Mucosa of descending colon (tissue), 3 donors: ENCODE data around the gene P2RY4. TPM values are rescaled to one million over a fixed set of nuclear protein-coding genes. Genes with fewer than 3 reads are reported as not detected.
"Not testable (repeated sequence)": the region's sequence is repeated elsewhere in the genome, so short reads cannot be mapped to it uniquely, and the experiment has no call there.

Experiments used
- ATAC-seq: fragments of 200-7000 bp; cut with Tn5 transposase; one replicate; pipeline ENCODE4 v1.9.1; 2020; ENCODE audit warnings: mild to moderate bottlenecking, moderate library complexity
- DNase-seq, 3 donors: peaks; one replicate each; pipeline ENCODE4 v3.0.0-alpha.2; 2020
- H3K36me3 ChIP-seq: fragments of 200-600 bp; one replicate; pipeline ENCODE4 v1.8.0; 2021; ENCODE audit warnings: low read depth, mild to moderate bottlenecking
- H3K4me1 ChIP-seq: fragments of 200-600 bp; one replicate; pipeline ENCODE4 v1.8.0; 2021; ENCODE audit warnings: low read depth, mild to moderate bottlenecking
- H3K4me3 ChIP-seq: fragments of 200-600 bp; one replicate; pipeline ENCODE4 v1.8.0; 2021; ENCODE audit warnings: mild to moderate bottlenecking
- H3K9me3 ChIP-seq: fragments of 200-600 bp; one replicate; pipeline ENCODE4 v1.8.0; 2021; ENCODE audit warnings: mild to moderate bottlenecking
- CTCF ChIP-seq: fragments of 200-600 bp; IDR thresholded peaks from one replicate; pipeline ENCODE4 v1.8.0; 2022; ENCODE audit warnings: antibody characterized with exemption, mild to moderate bottlenecking
- intact Hi-C, 2 donors: fragments of 100-400 bp; cut with DNase I in 1 of 2; cut with micrococcal nuclease in 1 of 2; formaldehyde crosslinking; loops; one replicate each; pipeline versions ENCODE4 v1.11.0 to v1.11.1; 2022; cut with DNase I, micrococcal nuclease
- total RNA-seq, 3 donors: library from RNA; stranded (reverse); fragmentation: NEBNext Ultra II Directional in 2 of 3; extraction: Animal tissue kit (Norgen Biotek cat#: 25700) in 2 of 3; gene quantifications; one replicate each; pipeline versions ENCODE4 v1.2.1 to v1.2.4, GENCODE V29; 2021 to 2023
- donor health status: DM: no; HTN: no; CAD: no; lungs with moderate emphysema.
- donor health status: DM: no; HTN: no; CAD: no.
- donor health status: DM: no; HTN: yes; CAD: no.

Gene P2RY4
- total RNA-seq, 3 donors from 2014 or later: 0.79 to 5.7 (median 1.3) TPM

GRCh38 chrX:70289168-70289792 lies 29.3 kb upstream of the P2RY4 start:
- H3K36me3 ChIP-seq: no peaks in the 10 kb centered on the region
- no peak for TF ChIP-seq CTCF
- H3K4me1 ChIP-seq: peaks cover 6% of the 10 kb centered on the region
- peak; percentile 20 for ATAC-seq
- intact Hi-C loops: no loop called here
- peak overlapping the region; percentile 22 for H3K4me3 ChIP-seq
- H3K9me3 ChIP-seq: no peaks in the 10 kb centered on the region
- no peak for DNase-seq

DNA sequence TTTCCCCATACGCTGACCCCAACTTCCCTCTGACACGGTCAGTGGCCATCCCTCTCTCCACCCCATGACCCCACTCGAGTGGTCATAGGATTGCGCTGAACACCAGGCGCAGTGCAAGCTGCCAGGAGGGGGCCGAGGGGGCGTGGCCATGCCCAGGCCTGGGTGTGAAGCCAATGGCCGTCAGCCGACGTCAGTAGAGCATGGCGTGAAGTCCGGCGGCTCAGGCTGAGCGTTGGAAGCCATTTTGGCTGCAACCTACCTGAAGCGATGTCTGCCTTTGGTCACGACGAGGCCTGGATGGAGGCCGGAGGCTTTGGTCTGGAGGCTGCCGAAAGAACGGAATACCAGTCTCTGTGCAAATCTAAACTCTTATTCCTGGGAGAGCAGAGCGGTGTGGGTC lies 21.9 kb upstream of the P2RY4 start, which contains the start of gene RAB41:
Gene RAB41 (plus strand): TSS at position 222 of the 400 bp plus-strand sequence. CDS start 46 bp downstream, at position 268.
- no peak for TF ChIP-seq CTCF
- DNase-seq (no peak), ATAC-seq (no peak)
- intact Hi-C loops: no loop called here
- no peak within 1 kb of the TSS for H3K4me3 ChIP-seq
- no peaks in the 10 kb centered on the region for H3K4me1 ChIP-seq
- H3K9me3 ChIP-seq: no peaks in the 10 kb centered on the region
- H3K36me3 ChIP-seq: no peaks in the 10 kb centered on the region

- no peak for TF ChIP-seq CTCF
- Histone ChIP-seq H3K4me1 (no peaks in the 10 kb centered on the region), H3K36me3 (no peaks in the 10 kb centered on the region), H3K9me3 (no peaks in the 10 kb centered on the region), H3K4me3 (no peak overlapping the region)
- DNase-seq (no peak), ATAC-seq (no peak)
- intact Hi-C loops: no loop called here
Measured at GRCh38 chrX:70280573-70280972, 20.6 kb upstream of the P2RY4 start.

DNA sequence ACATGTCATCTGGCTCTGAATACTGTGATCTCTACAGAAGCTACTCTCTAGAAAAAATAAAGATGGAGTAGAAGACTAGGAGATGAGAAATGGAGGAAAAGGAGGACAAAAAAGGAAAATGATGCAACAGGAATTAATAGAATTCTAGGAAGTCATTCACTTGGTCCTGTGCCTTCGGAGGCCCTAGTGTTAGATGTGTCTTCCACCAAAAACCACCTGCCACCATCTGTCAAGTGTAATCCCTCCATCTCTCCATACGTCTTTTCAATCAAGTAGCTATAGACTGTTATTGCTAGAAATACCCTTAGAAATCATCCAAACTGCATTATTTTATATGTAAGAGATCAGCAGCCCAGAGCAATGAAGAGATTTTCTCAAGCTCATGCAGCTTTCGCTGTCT lies 19.1 kb upstream of the P2RY4 start:
- no peaks in the 10 kb centered on the region for H3K4me1 ChIP-seq
- ATAC-seq (no peak), DNase-seq (no peak)
- no peak for TF ChIP-seq CTCF
- H3K4me3 ChIP-seq: no peak overlapping the region
- H3K9me3 ChIP-seq: no peaks in the 10 kb centered on the region
- intact Hi-C loops: no loop called here
- H3K36me3 ChIP-seq: no peaks in the 10 kb centered on the region

- H3K4me1 ChIP-seq, DNase-seq, H3K36me3 ChIP-seq, H3K9me3 ChIP-seq, ATAC-seq, H3K4me3 ChIP-seq, intact Hi-C loops: not testable (repeated sequence)
Measured at GRCh38 chrX:70274029-70274428, 14.0 kb upstream of the P2RY4 start.

DNA sequence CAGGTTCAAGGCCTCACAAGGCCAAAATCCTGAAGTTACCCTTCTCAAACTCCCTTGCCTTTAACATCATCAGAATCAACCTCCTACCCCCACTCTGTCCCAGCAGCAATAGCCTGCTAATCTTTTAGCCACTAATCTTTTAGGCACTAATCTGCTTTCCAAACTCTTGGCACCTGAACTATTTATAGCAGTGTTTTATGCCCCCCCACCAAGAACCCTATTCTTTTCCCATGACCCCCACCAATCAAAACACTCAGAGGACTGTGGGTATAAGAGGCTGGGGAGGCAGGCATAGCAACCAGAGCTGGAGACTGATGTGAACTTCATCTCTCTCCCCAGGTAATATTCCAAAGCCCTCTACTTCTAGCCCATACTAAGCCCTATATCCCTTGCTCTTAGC lies 8.0 kb upstream of the P2RY4 start, which contains the start of gene ARR3:
Gene ARR3 (plus strand): TSS at position 301 of the 400 bp plus-strand sequence. CDS start 1,052 bp downstream, outside the sequence.
- intact Hi-C loops: loop anchor here in 1 of 2 donors (10.0 kb wide), 1 partner anchor 73 kb away; no protein-coding TSS in a partner anchor

More for the DNA sequence above, 8.0 kb upstream of the P2RY4 start, which contains the start of gene ARR3:
- Histone ChIP-seq H3K36me3 (no peaks in the 10 kb centered on the region), H3K4me3 (no peak within 1 kb of the TSS), H3K9me3 (no peaks in the 10 kb centered on the region), H3K4me1 (no peaks in the 10 kb centered on the region)
- TF ChIP-seq CTCF: no peak
- DNase-seq (no peak), ATAC-seq (no peak)
